Naive B cell (primary cell): Measurements from ENCODE around the gene SPTBN1. TPM values are rescaled to one million over a fixed set of nuclear protein-coding genes. Genes with fewer than 3 reads are reported as not detected.

Experiments
- ATAC-seq, 2 donors: fragments of 150-1000 bp; cut with Tn5 transposase; 2 replicates each; pipeline ENCODE4 v1.10.0; 2021; ENCODE audit warnings: low read depth in 2 of 2, mild to moderate bottlenecking in 2 of 2, moderate library complexity in 2 of 2
- DNase-seq: peaks from one replicate; pipeline ENCODE4 v3.0.0; 2022
- H3K27ac Mint-ChIP-seq, 6 donors: one replicate each; pipeline ENCODE4 v1.8.0; 2020 to 2022; ENCODE audit warnings: mild to moderate bottlenecking in 6 of 6, mixed read lengths in 6 of 6, moderate library complexity in 5 of 6, inconsistent platforms in 2 of 6
- H3K27me3 Mint-ChIP-seq, 3 donors: one replicate each; pipeline ENCODE4 v1.8.0; 2021 to 2022; ENCODE audit warnings: mixed read lengths in 3 of 3, mild to moderate bottlenecking in 1 of 3
- H3K36me3 Mint-ChIP-seq, 2 donors: one replicate each; pipeline ENCODE4 v1.8.0; 2020 to 2022; ENCODE audit warnings: mixed read lengths in 2 of 2, inconsistent platforms in 1 of 2, mild to moderate bottlenecking in 1 of 2
- H3K4me1 Mint-ChIP-seq, 3 donors: one replicate each; pipeline ENCODE4 v1.8.0; 2020 to 2022; ENCODE audit warnings: mixed read lengths in 3 of 3, inconsistent platforms in 1 of 3, mild to moderate bottlenecking in 1 of 3, moderate library complexity in 1 of 3
- H3K4me3 Mint-ChIP-seq, 8 donors: one replicate each; pipeline ENCODE4 v1.8.0; 2020 to 2022; ENCODE audit warnings: mild to moderate bottlenecking in 8 of 8, mixed read lengths in 8 of 8, moderate library complexity in 8 of 8, inconsistent platforms in 2 of 8
- H3K9me3 Mint-ChIP-seq, 7 donors: one replicate each; pipeline ENCODE4 v1.8.0; 2020 to 2022; ENCODE audit warnings: mixed read lengths in 7 of 7, mild to moderate bottlenecking in 5 of 7, inconsistent platforms in 2 of 7, moderate library complexity in 1 of 7
- polyA plus RNA-seq, 6 donors: library from polyadenylated mRNA; unstranded; fragments of 300-500 nt; fragmentation: Illumina TruSeq; gene quantifications; one replicate each; pipeline ENCODE4 v1.2.3, GENCODE V29; 2021; ENCODE audit warnings: low read depth in 6 of 6

SPTBN1 gene
- polyA plus RNA-seq, 6 donors from 2014 or later: 4.1 to 72.6 (median 24.2) TPM

DNA sequence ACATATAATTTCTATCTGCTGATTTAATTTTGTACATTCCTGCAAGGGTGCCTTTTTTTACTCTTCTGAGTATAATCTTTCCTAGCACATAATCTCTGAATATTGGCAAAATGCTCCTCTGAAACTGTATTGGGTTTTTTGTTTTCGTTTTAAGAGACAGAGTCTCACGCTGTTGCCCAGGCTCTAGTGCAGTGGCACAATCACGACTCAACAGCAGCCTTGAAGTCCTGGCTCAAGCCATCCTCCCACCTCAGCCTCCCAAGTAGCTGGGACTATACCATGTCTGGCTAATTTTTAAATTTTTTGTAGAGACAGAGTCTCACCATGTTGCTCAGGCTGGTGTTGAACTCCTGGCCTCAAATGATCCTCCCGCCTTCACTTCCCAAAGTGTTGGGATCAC lies 104.9 kb downstream of the SPTBN1 start:
- ATAC-seq (no peak), DNase-seq (no peak)
- H3K4me1 Mint-ChIP-seq: peaks cover 65 to 70% (median 66%) of the 10 kb centered on the region in 3 donors
- H3K4me3 Mint-ChIP-seq: peak overlapping the region; percentile 92 to 100 (median 98)
- no peaks in the 10 kb centered on the region for H3K9me3 Mint-ChIP-seq
- peak overlapping the region; percentile 87 to 97 (median 92) for H3K27ac Mint-ChIP-seq
- H3K36me3 Mint-ChIP-seq: peaks cover 0 to 6% of the 10 kb centered on the region in 2 donors
- H3K27me3 Mint-ChIP-seq: no peaks in the 10 kb centered on the region

DNA sequence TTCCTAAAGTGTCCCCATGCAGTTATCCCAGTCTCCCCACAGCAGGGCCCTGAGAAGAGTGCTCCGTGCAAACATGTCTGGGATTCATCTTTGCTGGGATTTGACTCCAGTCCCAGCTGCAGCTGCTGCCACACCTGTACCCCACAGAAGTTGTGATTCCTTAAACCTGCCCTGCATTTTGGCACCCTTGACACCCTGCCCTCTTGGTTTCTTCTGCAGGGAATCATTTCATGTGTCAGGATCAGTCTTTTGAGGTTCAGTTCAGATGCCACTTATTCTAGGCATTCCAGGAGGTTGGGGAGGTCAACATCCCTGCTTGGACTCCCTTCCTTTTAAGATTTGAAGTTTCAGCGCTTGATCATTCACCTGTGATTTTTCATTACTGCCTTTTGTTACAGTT lies 108.3 kb downstream of the SPTBN1 start:
- Mint-ChIP-seq H3K4me1 (peaks cover 64 to 77% (median 76%) of the 10 kb centered on the region in 3 donors), H3K4me3 (peak overlapping the region in 5 of 8 donors; percentile 9 to 57 (median 25)), H3K27ac (peak overlapping the region in 4 of 6 donors; percentile 33 to 91 (median 80)), H3K9me3 (no peaks in the 10 kb centered on the region), H3K27me3 (no peaks in the 10 kb centered on the region), H3K36me3 (peaks cover 0 to 13% of the 10 kb centered on the region in 2 donors)
- DNase-seq: no peak
- no peak for ATAC-seq

DNA sequence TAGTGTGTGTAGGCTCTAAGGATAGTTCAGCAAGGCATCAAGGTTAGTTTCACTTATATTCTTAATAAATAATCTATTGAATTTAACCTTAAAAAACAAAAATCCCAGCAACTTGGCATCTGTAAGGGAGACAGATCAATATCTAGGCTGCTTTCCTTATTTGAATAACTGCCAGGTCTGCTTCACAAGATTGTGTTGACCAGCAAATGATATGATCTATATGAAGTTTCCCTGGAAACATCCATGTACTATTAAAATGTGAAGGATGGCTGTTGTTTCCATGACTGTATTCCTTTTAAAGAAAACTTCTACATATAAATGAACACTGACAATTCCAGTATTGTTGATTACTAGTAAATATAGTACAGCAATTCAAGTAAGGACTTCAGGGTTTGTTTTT lies 109.4 kb downstream of the SPTBN1 start:
- Mint-ChIP-seq H3K4me3 (peak overlapping the region in 5 of 8 donors; percentile 25 to 75 (median 40)), H3K4me1 (peaks cover 74 to 87% (median 81%) of the 10 kb centered on the region in 3 donors), H3K27ac (peak overlapping the region in 3 of 6 donors; percentile 67 to 98 (median 76)), H3K27me3 (no peaks in the 10 kb centered on the region), H3K36me3 (peaks cover 0 to 13% of the 10 kb centered on the region in 2 donors), H3K9me3 (no peaks in the 10 kb centered on the region)
- no peak for DNase-seq
- ATAC-seq: no peak

DNA sequence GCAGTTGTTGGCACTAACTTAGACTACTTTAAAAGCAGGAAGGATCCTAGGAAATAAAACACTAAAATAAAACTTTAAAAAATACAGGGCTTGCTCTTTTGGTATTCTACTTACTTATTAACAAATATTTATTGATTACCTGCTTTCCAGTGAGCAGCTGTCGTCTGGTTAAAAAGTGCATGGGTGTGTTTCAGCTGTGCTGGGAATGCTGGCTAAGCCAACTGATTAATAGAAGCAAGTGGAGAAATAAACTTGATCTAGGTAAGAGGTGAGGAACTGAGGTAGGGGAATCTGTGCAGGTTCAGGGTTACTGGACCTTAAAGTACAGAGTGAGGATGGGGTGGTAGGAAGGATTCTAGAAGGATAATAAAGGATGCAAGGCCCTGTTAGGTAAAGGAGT lies 110.8 kb downstream of the SPTBN1 start:
- ATAC-seq: no peak
- Mint-ChIP-seq H3K36me3 (peaks cover 0 to 13% of the 10 kb centered on the region in 2 donors), H3K27me3 (no peaks in the 10 kb centered on the region), H3K4me3 (peak overlapping the region in 6 of 8 donors; percentile 6 to 78 (median 48)), H3K9me3 (no peaks in the 10 kb centered on the region), H3K27ac (peak overlapping the region in 4 of 6 donors; percentile 71 to 98 (median 87)), H3K4me1 (peaks cover 74 to 89% (median 82%) of the 10 kb centered on the region in 3 donors)
- no peak for DNase-seq

DNA sequence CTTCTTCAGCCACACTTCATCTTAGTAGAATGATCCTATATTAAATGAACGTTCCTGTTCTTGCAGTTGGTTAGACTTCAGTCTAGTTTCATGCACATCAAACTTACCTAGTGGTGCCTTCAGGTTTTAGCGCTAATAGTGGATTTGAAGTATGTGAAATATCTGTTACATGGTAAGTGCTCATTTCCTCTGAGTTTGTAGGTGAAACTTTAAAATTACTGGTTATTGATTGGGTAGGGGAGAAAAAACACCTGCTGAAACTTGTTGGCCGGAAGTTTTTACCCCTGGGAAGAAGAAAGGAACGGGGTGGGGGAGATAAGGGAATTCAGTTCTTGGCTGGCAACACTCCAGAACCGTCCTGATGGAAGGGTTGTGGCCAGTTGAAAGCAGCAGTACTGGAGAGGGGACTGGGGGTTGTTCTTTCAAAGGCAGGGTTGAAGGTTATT lies 112.8 kb downstream of the SPTBN1 start:
- DNase-seq (no peak), ATAC-seq (no peak)
- Mint-ChIP-seq H3K27ac (peak overlapping the region; percentile 95 to 99 (median 96)), H3K4me3 (peak overlapping the region; percentile 75 to 92 (median 86)), H3K9me3 (no peaks in the 10 kb centered on the region), H3K27me3 (no peaks in the 10 kb centered on the region), H3K36me3 (peaks cover 0 to 13% of the 10 kb centered on the region in 2 donors), H3K4me1 (peaks cover 67 to 91% (median 83%) of the 10 kb centered on the region in 3 donors)

DNA sequence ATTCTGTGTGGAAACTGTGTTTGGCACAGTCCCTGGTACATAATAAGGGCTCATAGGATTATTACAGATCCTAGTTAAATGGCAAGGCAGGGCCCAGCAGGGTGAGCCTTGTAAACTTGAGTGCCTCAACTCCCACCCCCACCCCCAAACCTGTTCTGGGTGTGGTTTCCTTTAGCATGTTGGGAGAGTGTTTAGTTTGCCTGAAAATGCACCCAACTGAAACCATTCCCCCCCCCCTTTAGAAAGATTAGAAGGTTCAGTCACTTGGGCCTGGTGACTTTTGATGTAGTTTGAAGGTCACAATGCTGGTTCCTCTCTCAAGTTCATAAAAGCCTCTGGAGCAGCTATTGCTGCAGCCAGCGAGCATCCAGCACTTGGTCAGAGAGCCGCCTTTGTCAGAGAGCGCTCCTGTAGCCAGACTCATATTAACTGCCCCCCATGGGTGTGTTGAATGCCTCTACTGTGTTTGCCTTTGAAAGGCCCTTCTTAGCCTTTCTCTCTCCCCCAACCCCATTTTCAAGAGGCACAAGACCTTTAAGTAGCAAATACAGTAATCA lies 113.7 kb downstream of the SPTBN1 start:
- peak overlapping the region; percentile 95 to 99 (median 96) for H3K27ac Mint-ChIP-seq
- peak overlapping the region; percentile 69 to 92 (median 86) for H3K4me3 Mint-ChIP-seq
- H3K36me3 Mint-ChIP-seq: peaks cover 2 to 12% of the 10 kb centered on the region in 2 donors
- H3K9me3 Mint-ChIP-seq: peaks cover 0 to 2% (median 0%) of the 10 kb centered on the region in 7 donors
- H3K4me1 Mint-ChIP-seq: peaks cover 68 to 92% (median 83%) of the 10 kb centered on the region in 3 donors
- ATAC-seq (no peak), DNase-seq (no peak)
- H3K27me3 Mint-ChIP-seq: no peaks in the 10 kb centered on the region

DNA sequence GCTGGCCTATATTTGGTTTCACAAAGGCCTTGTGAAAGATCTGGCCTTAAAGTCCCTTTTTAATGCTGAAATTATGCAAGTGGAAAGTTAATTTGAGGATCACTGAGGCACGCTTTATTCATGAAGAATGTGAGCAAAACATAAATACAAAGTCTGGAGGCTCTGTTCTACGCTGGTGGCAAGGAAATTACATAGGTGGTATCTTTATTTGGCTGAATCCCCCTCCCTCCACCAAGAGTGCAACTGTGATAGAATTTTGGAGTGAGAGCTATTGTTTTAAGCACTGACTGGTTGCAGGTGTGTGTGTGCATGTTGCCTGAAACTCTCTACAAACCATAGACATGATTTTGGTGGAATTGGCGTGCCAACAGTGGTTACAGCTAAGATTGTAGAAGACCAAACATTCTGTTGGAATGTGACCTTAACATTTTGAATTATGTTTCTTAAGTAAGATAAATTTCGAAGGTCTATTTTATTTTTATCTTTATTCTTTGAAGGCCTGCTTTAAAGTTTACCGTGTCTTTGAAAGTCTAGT lies 114.3 kb downstream of the SPTBN1 start:
- H3K27ac Mint-ChIP-seq: peak overlapping the region; percentile 95 to 99 (median 96)
- H3K4me3 Mint-ChIP-seq: peak overlapping the region; percentile 77 to 92 (median 86)
- no peaks in the 10 kb centered on the region for H3K27me3 Mint-ChIP-seq
- DNase-seq: no peak
- H3K36me3 Mint-ChIP-seq: peaks cover 4 to 14% of the 10 kb centered on the region in 2 donors
- no peak for ATAC-seq
- peaks cover 68 to 92% (median 83%) of the 10 kb centered on the region in 3 donors for H3K4me1 Mint-ChIP-seq
- H3K9me3 Mint-ChIP-seq: peaks cover 0 to 2% (median 0%) of the 10 kb centered on the region in 7 donors

DNA sequence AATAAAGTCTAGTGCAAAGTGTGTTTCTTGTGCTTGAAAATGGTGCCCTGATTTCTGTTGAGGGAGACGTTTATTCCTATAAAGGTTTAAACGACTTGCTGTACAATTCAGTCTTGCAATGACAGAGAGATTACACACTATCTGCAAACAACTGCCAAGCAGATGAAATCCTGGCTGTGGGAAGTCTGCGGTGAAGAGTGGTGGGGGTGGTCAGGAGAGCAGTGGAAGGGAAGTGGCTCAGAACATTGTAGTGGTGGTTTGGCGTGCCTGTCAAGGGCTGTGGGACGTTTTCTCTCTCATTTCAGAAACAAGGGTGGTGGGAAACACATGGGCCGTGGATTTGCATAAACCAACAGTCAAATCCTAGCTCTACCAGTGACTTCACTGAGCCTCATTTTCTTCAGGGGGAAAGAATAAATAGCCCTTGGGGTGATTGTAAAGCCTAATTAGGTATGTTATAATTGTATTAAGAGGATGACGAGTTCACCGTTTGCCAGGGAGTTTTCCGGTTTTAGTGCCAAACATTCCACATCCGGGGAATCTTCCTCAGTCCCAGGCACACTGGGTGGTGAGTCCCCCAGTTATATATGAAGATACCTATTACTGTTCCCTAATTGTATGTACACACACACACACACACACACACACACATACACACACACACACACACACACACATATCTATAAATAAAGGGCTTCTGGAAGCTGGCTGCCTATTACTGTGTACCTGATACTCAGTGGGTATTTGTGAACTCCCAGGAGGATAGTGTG lies 115.0 kb downstream of the SPTBN1 start:
- peak; percentile 71 for ATAC-seq
- Mint-ChIP-seq H3K36me3 (peaks cover 4 to 14% of the 10 kb centered on the region in 2 donors), H3K27ac (peak overlapping the region; percentile 95 to 99 (median 96)), H3K4me1 (peaks cover 67 to 91% (median 90%) of the 10 kb centered on the region in 3 donors), H3K9me3 (peaks cover 0 to 2% (median 0%) of the 10 kb centered on the region in 7 donors), H3K27me3 (no peaks in the 10 kb centered on the region), H3K4me3 (peak overlapping the region; percentile 77 to 87 (median 84))
- DNase-seq: peak; percentile 74

DNA sequence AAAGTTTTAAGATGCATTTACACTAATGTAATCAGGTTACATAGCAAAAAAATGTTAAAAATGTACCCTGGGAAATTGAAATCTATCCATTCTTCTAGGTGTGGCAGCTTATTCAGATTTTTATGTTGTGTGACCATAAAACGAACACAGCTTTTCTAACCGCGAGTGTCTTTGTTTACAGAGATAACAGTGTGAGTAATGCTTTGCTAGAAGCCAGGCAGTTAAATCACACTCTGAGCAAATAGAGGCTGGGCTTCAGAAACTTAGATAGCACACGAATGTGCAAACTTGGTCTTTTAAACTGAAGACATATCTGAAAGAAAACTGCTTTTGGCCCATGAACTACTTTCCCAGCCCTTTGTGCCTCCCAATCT lies 116.1 kb downstream of the SPTBN1 start:
- Mint-ChIP-seq H3K27me3 (no peaks in the 10 kb centered on the region), H3K27ac (peak overlapping the region; percentile 85 to 98 (median 96)), H3K36me3 (peaks cover 9 to 17% of the 10 kb centered on the region in 2 donors), H3K4me3 (peak overlapping the region; percentile 62 to 87 (median 83)), H3K4me1 (peaks cover 72 to 92% (median 92%) of the 10 kb centered on the region in 3 donors), H3K9me3 (peaks cover 0 to 2% (median 0%) of the 10 kb centered on the region in 7 donors)
- ATAC-seq: no peak
- DNase-seq: no peak

DNA sequence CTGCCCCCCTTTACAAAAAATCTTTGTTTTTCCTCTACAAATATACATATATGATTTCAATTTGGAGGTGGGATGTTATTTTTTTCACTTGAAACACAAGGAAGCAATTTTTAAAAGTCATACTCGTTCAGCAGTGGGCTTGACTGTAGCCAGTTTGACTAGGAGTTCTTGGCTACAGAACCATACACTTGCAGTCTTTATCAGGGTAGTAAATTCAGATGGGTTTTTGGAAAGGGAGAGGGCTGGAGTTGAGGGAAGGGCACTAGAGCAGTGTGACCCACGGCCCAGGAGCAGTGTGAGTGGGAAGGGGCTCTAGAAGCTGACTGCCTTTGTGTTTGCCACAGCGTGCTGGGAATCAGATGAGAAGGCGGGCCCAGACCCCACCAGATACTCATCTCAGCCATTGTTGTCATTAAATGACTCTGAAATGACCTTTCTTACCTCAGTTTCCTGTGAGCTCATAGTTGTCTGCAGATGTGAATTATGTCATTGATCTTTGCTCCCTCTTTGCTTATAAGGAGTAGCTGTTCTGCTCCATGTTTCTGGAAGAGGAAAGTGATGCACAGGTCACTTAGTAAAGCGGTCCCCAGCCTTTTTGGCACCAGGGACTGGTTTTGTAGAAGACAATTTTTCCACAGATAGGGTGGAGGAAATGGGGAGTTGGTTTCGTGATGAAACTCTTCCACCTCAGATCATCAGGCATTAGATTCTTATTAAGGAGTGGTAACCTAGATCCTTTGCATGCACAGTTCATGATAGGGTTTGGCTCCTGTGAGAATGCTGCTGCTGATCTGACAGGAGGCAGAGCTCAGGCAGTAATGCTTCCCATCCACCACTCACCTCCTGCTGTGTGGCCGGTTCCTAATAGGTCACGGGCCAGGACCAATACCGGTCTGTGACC lies 116.8 kb downstream of the SPTBN1 start:
- Mint-ChIP-seq H3K36me3 (peaks cover 9 to 15% of the 10 kb centered on the region in 2 donors), H3K27ac (peak overlapping the region; percentile 85 to 98 (median 96)), H3K27me3 (no peaks in the 10 kb centered on the region), H3K9me3 (peaks cover 0 to 2% (median 0%) of the 10 kb centered on the region in 7 donors), H3K4me1 (peaks cover 72 to 96% (median 91%) of the 10 kb centered on the region in 3 donors), H3K4me3 (peak overlapping the region; percentile 62 to 89 (median 84))
- no peak for ATAC-seq
- DNase-seq: no peak

DNA sequence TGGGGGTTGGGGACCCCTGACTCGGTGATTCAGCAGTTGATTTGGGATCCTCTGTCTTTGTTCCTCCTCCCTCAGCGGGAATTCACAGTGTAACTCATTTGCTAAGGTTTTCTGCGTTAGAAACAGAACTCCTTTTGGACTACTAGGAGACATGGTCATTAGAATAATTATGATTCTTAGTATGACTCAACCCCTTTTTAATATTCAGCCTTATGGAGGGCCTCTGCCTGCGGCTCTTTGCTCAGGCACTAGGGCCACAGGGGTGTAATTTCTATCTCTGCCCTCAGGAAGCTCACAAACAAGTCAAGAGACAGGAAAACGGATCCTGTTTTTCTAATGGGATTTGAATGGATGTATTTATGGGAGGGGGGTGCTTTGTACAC lies 117.4 kb downstream of the SPTBN1 start:
- Mint-ChIP-seq H3K36me3 (peaks cover 9 to 15% of the 10 kb centered on the region in 2 donors), H3K27ac (peak overlapping the region; percentile 18 to 99 (median 96)), H3K4me1 (peaks cover 79 to 97% (median 94%) of the 10 kb centered on the region in 3 donors), H3K4me3 (peak overlapping the region in 7 of 8 donors; percentile 11 to 89 (median 82)), H3K9me3 (peaks cover 0 to 2% (median 0%) of the 10 kb centered on the region in 7 donors), H3K27me3 (no peaks in the 10 kb centered on the region)
- DNase-seq (no peak), ATAC-seq (no peak)

DNA sequence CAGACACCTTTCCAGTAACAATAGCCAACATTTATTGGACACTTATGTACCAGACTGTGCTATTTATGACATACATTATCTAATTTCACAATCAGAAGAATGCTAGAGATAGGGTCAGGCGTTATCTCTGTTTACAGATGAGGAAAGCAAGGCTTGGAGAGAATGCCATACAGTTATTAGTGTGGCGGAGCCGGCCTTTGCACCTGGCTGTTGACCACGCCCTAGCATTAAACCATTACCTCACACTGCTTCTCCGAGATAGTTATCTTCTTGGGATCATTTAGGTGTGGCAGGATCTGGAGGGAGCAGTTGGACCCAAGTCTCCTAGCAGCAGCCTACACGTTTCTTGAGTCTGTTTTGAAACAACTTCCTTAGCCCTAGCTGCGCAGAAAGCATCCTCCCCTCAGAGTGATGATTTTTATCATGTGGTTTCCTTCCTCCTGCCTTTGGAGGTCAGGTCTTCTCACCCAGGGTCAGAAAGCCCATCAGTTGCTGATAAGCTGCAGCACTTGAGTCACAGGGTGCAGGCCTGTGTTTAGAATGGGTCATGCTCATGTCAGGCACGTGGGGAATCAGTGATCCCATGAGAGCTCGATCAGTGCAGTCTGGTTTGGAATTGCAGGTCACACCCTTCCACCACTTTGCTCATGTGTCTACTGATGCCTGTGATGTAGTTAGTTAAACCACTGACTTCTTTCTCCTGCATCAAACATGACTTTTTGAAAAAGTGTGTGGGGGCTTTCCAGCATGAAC lies 118.2 kb downstream of the SPTBN1 start:
- Mint-ChIP-seq H3K4me1 (peaks cover 80 to 97% (median 94%) of the 10 kb centered on the region in 3 donors), H3K27ac (peak overlapping the region; percentile 85 to 99 (median 96)), H3K27me3 (no peaks in the 10 kb centered on the region), H3K9me3 (peaks cover 0 to 2% (median 0%) of the 10 kb centered on the region in 7 donors), H3K36me3 (peaks cover 9 to 15% of the 10 kb centered on the region in 2 donors), H3K4me3 (peak overlapping the region; percentile 37 to 89 (median 83))
- peak; percentile 69 for DNase-seq
- ATAC-seq: peak; percentile 63 to 68
